HG03565 (cell line): Measurements from ENCODE around the gene AQP12B.

Source experiments
- ATAC-seq: cut with Tn5 transposase; IDR thresholded peaks from one replicate; pipeline ENCODE4 v1.9.1; 2021; ENCODE audit warnings: mild to moderate bottlenecking, moderate library complexity; ENCODE audit not compliant: unreplicated experiment

Gene AQP12B

DNA sequence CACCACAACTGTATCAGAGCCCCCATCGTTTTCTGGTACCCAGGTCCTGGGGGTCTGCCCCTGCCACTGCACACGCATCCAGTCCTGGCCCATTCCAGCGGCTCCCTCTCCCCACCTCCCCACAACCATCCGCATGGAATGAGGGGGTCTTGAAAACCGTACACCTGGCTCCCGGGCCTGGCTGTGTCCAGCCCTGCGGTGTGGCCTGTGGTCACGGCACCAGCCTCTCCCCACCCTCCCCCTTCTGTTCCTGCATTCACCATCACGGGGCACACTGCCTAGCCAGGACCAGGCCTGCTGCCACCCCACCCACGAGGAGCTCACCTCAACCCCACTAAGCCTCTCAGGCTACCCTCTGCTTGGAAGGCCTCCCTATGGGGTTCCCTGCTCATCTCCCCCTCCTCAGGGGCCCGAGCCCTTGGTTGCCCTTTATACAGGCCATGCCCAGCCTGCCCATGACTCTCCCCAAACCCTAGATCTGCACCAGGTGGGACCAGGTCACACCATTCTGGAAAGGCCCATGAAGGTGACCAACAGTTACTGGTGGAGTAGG lies 46.0 kb downstream of the AQP12B start:
- no peak for ATAC-seq

DNA sequence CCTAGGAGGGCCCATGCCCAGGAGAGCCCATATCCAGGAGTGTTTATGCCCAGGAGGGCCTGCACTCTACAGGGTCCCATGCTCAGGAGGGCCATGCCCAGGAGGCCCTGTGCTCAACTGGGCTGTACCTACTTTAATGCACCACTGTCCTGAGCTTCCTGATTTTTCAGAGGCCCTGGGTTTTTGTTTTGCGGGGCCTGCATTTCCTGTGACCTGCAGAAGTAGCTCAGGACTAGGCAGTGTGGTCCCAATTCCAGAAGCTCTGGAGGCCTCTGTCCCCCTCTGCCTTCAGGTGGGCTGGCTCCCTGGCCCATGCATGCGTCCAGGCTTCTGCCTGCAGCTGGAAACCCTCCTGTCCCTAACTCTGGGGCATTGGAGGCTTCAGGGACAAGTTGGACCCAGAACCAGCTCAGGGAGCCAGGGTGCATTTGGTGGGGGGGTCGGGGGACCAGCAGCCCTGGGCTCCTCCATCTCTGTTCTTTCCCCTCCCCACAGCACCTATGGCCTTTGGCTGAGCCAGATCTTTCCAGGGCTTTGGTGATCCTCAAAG lies 46.6 kb downstream of the AQP12B start:
- no peak for ATAC-seq

DNA sequence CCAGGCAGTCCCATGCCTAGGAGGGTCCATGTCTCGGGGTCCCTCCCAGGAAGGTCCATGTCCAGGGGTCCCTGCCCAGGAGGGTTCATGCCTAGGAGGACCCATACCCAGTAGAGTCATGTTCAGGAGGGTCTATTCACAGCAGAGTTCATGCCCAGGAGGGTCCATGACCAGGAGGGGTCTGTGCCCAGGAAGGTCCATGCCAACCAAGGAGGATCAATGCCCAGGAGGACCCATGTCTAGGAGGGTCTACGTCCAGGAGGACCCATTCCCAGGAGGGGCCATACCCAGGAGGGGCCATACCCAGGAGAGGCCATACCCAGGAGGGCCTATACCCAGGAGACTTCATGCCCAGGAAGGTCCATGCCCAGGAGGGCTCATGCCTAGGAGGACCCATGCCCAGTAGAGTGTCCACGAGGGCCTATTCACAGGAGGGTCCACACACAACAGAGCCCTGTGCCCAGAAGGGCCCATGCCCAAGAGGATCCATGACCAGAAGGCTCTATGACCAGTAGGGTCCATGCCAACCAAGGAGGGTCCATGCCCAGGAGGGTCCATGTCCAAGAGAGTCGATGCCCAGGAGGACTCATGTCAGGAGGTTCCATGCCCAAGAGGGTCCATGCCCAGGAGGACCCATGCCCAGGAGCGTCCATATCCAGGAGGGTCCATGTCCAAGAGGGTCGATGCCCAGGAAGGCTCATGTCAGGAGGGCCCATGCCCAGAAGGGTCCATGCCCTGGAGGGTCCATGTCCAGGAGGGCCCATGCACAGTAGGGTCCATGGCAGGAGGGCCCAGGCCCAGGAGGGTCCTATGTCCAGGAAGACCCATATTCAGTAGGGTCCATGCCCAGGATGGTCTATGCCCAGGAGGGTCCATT lies 47.3 kb downstream of the AQP12B start:
- no peak for ATAC-seq

DNA sequence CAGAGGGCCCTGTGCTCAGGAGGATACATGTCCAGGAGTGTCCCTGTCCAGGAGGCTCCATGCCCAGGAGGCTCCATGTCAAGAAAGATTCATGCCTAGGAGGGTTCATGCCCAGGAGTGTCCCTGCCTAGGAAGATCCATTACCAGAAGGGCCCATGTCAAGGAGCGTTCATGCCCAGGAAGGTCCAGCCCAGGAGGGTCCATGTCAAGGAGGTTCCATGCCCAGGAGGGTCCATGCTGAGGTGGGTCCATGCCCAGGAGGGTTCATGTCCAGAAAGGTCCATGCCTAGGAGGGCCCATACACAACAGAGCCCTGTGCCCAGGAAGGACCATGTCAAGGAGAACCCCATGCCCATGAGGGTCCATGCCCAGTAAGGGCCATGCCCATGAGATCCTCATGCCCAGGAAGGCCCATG lies 50.4 kb downstream of the AQP12B start:
- ATAC-seq, result no peak

DNA sequence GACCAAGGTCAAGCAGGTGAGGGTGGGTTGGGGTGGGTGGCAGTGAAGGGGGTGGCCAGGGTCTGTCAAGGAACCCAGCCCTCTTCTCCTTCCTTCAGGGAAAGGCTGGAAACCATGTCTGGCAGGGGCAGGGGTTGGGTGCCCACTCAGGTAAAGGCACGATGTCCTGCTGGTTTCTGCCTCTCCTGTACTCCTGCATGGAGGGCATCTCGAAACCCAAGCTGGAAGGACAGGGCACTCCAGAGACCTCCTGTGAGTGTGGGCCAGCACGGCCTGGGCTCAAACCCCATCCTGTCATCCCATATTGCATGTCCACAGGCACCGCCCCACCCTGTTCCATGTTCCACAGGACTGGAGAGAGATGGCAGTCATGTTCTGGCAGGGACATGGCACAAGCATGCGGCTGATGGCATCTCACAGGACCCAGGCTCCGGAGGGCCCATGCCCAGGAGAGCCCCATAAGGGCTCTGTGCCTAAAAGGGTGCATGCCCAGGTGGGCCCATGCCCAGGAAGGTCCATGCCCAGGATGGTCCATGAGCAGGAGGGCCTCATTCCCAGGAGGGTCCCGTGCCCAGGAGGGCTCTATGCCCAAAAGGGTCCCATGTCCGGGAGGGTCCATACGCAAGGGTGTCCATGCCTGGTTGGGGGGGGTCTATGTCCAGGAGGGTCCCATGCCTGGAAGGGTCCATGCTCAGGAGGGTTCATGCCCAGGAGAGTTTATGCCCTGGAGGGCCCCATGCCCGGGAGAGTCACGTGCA lies 51.0 kb downstream of the AQP12B start:
- no peak for ATAC-seq

DNA sequence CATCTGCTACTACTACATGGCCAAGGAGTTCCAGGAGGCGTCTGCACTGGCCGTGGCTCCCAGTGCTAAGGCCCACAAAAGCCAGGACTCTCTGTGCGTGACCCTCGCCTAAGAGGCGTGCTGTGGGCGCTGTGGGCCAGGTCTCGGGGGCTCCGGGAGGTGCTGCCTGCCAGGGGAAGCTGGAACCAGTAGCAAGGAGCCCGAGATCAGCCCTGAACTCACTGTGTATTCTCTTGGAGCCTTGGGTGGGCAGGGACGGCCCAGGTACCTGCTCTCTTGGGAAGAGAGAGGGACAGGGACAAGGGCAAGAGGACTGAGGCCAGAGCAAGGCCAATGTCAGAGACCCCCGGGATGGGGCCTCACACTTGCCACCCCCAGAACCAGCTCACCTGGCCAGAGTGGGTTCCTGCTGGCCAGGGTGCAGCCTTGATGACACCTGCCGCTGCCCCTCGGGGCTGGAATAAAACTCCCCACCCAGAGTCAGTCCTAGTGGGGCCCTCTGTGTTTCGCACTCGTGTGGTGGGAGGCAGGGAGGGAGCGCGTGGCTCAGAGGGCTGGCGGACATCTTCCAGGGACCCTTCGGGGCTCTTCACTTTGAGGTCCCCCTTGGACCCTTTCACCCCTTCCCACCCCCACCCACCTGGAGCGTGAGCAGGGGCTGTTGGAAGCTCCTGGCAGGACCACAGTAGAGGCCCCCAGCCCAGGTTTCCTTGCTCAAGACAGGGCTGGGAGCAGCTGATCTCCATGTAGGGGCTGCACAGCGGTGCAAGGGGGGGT lies 51.7 kb downstream of the AQP12B start:
- no peak for ATAC-seq

DNA sequence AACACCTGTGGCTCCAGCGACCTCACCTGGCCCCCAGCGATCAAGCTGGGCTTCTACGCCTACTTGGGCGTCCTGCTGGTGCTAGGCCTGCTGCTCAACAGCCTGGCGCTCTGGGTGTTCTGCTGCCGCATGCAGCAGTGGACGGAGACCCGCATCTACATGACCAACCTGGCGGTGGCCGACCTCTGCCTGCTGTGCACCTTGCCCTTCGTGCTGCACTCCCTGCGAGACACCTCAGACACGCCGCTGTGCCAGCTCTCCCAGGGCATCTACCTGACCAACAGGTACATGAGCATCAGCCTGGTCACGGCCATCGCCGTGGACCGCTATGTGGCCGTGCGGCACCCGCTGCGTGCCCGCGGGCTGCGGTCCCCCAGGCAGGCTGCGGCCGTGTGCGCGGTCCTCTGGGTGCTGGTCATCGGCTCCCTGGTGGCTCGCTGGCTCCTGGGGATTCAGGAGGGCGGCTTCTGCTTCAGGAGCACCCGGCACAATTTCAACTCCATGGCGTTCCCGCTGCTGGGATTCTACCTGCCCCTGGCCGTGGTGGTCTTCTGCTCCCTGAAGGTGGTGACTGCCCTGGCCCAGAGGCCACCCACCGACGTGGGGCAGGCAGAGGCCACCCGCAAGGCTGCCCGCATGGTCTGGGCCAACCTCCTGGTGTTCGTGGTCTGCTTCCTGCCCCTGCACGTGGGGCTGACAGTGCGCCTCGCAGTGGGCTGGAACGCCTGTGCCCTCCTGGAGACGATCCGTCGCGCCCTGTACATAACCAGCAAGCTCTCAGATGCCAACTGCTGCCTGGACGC lies 52.5 kb downstream of the AQP12B start:
- ATAC-seq, result no peak

DNA sequence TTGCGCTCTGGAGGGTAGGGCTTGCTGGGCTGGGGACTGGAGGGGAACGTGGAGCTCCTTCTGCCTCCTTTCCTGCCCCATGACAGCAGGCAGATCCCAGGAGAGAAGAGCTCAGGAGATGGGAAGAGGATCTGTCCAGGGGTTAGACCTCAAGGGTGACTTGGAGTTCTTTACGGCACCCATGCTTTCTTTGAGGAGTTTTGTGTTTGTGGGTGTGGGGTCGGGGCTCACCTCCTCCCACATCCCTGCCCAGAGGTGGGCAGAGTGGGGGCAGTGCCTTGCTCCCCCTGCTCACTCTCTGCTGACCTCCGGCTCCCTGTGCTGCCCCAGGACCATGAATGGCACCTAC lies 53.1 kb downstream of the AQP12B start:
- no peak for ATAC-seq

DNA sequence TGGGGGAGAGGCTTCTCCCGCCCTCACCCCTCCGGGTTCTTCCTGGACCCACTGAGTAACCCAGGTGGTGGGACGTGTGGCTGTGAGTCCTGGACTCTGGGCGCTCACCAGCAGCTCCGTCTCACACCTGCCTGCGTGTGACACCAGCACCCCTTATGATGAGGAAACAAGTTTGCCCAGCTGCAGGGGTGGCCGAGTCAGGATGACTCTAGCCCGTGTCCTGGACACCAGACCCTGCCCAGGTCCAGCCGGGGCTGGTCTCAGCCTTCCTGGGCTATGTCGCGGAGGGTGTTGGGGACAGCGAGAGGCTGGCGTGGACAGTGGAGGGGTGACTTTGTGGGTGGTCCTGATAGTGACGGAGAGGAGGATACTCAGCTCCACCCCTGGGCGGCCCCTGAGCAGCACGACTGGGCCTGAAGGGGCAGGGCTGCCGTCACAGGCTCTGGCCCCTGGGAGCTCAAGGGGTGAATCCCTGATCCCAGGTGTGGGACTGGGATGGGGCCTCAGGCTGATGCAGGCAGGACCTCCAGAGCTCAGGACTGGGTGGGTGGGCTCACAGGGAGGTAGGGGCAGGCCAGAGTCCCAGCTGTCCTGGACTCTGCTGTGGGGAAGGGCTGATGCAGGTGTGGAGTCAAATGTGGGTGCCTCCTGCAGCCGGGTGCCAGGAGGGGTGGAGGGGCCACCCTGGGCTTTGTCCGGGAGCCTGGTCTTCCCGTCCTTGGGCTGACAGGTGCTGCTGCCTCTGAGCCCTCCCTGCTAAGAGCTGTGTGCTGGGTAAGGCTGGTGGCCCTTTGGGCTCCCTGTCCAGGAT lies 53.7 kb downstream of the AQP12B start:
- no peak for ATAC-seq

DNA sequence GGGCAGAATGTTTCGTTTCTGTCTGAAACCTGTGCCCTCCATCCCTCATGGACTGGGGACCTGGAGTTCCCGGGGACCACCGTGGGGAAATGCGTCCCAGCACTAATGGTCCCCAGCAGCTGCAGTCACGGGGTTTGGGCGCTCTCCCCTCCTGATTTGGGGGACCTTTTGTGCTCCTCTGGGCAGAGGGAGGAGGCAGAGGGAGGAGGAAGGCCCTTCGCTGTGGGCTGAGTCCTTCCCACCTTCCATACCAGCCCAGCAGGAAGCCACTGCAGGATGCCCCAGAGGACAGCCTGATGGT lies 54.2 kb downstream of the AQP12B start:
- ATAC-seq, result no peak

DNA sequence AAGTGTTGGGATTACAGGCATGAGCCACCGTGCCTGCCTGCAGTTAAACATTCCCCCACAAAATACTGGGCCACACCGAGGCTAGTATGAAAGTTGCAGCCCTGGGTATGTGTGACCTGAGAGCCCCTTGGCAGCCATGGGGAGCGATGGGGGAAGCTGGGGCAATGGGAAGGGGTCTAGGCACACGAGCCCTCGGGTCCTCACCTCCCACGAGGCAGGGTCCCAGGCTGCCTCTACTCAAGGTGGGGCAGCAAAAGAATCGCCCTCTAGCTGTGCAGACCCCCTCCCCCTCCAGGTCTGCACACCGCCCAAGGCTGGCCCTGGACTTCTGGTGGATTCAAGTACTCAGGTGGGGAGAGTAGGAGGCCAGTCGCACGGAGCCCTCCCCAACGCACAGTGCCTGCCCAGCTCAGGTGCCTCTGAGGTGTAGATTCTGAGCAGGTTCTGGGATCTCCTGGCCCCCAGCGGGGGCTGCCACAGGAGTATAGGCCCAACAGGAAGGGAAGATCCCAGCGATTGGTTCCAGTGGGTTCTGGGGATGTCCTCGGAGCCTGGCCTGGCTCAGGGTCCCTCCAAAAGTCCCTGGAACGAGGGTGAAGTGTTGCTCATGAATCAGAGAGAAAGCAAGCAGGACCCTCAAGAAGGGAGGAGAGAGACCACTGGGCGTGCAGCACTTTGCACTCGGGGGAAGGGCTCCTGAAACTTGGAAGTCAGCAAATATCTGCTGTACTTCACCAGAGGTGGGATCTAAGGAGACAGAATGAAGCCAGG lies 54.8 kb downstream of the AQP12B start:
- no peak for ATAC-seq

DNA sequence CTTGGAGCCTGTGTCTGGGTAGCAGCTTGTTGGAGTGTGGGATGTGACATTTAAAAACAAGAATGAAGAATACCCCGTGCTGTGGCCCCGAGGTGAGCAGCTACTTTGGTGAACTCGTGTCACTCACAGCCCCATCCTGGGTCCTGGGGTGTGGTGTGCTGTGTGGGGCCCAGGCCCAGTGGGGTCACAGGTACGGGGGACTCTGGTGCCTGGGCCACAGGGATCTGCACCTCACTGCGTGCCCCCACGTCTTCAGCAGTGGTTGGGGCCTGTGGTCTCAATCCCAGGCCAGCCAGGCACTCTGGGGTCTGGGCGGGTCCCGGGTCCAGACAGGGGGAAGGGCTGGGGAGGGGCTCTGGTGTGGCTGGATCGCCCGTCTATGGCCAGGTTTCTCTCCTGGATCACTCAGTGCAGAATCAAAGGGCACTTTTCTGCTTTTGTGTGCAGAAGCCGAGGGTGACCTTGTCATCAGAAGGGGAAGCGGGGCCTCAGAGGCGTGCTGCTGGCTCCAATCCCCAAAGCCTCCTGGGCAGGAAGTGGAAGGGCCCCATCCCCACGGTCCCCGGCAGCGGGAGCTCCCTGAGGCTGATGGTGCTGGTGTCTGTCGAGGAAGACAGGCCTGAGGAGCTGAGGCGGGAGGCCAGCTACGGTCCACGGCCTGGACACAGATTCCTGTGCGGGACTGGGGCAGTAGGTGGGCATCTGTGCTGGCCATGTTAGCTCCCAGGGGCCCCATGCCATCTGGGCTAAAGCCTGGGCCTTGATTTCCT lies 56.0 kb downstream of the AQP12B start:
- no peak for ATAC-seq
